PFSK-1 (cell line): ENCODE measurements around the gene MYH9.

Experiments used
- FOXP2 ChIP-seq: optimal IDR thresholded peaks from 2 replicates; pipeline ENCODE3; 2011; ENCODE audit warnings: borderline replicate concordance, control low read depth, inconsistent platforms; ENCODE audit not compliant: insufficient read depth; ENCODE audit errors: extremely low read length, extremely low read depth
- POLR2AphosphoS5 ChIP-seq: IDR thresholded peaks from 2 replicates; pipeline ENCODE4 v1.6.1; 2012; ENCODE audit warnings: low read depth, mild to moderate bottlenecking, control low read depth, low read length, moderate library complexity
- SIN3A ChIP-seq: IDR thresholded peaks from 2 replicates; pipeline ENCODE4 v1.6.1; 2012; ENCODE audit warnings: mild to moderate bottlenecking, low read length, moderate library complexity, borderline replicate concordance; ENCODE audit not compliant: insufficient read depth

GRCh38 chr22:36378080-36378868 lies 9.5 kb downstream of the MYH9 start:
- TF ChIP-seq FOXP2, result no peak
- TF ChIP-seq POLR2AphosphoS5, result no peak
- TF ChIP-seq SIN3A, result no peak
